GM21717 (cell line): Measurements from ENCODE around the gene LMTK2.
"Not testable (repeated sequence)": the region's sequence is repeated elsewhere in the genome, so short reads cannot be mapped to it uniquely, and the experiment has no call there.

Experiments used
- ATAC-seq: cut with Tn5 transposase; IDR thresholded peaks from one replicate; pipeline ENCODE4 v1.9.1; 2021; ENCODE audit warnings: mild to moderate bottlenecking, moderate library complexity; ENCODE audit not compliant: unreplicated experiment

The LMTK2 gene

DNA sequence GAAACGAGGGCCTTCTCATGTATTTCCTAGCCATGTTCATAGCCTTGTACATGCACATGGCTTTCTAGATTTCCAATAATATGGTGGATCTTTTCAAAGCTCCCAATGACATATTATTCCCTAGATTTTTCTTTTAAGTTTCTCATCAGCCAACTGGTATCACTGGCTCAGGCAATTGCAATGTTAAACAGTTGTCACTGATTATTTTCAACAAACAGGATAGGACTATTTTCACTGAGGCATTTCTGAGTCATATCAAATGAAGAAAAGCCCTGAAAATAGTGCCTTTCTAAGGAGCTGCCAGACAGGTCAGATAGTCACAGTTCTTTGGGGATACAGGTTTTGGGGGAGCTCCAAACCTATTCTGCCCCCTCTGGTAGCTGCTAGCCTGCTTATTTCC is 4.5 kb upstream of the LMTK2 start:
- ATAC-seq: no peak

DNA sequence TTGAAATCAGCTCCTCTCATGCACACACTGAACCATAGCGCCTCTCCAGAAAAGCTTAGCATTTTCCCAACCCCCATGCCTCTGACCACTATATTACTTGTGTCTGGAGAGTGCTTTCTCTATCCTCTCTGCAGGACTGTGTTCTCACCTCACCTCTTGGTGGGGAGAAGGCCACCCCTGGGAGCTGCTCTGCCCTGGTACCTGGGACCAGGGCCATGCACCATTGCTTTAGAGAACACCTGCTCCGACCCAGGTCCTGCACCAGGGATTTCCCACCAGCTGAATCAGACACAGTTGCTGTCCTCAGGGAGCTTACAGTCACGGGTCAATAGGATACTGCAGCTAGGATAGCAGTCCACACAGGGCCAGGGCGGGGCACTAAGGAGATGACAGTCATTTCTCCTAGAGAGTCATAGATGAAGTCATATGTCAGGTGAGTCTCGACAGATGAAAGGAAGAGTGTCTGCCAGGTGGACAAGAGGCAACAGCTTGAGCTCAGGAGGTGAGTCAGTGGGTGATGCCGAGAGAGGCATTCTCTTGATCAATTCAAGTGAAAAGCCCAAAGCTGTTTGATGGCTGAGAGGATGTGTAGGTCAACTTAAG is 619 bp upstream of the LMTK2 start:
- ATAC-seq: no peak

DNA sequence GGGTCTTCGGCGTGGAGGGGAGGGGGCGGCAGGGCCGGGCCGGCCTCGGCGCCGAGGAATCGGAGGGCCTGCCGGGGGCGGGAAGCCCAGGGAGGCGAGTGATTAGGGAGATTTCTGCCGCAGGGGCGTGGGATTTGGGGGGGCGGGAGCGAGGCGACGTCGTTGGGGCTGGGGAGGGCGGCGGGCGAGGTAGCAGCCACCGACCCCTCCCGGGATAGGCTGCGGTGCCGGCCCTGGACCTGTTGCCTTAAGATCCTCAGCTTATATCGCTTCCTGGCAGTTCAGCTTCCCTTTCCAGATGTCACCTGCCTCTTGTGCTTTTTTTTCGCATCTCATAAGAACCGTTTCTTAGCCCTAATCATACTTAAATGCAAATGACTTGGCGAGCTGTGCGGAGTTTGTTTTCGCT is 655 bp downstream of the LMTK2 start:
- ATAC-seq: no peak

DNA sequence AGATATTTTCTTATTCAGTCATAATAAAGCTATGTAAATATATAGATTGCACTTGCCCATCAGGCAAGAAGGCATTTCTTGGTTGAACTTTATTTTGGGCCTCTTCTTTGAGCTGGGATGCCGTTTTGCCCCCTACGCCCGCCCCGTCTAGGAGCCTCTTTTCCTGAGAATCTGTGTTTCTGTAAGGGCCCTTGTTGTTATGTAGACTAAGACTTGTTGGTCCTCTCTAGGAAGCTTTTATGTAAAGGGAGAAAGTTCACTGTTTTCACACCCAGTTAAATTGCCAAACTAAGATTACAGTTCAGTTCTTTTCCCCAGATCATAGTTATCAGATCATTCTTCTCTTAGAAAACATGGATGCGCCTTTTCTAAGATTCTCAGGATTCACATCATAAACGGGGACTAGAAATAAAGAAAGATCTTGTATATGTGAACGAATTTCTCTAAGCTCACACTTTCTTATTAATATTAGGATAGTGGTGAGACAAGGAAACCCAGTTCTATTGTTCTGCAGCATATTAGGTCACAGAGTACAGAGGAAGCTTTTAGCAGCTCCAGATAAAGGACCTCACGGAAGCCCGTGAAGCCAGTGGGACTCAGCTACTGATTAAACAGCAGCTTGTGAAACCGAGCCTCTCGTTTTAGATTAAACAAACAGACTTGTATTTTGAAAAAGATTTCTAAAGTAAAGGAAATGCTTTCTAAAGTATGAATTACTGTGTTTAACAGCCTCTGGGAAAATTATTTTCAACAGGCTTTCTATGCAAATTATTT is 3.8 kb downstream of the LMTK2 start:
- ATAC-seq: no peak

DNA sequence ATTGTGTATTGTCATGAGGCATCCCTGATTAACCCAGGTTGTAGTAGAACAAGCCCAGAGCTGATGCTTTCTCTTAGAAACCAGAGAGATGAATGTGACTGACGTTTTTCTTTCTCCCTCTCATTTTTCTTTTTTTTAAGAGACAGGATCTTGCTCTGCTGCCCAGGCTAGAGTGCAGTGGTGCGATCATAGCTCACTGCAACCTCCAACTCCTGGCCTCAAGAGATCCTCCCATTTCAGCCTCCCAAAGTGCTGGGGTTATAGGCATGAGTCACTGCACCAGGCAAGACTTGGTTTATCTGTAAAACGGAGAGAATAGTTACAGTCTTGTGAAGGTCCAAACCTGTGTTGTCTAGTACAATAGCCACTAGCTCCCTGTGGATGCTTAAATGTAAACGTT is 5.4 kb downstream of the LMTK2 start:
- no peak for ATAC-seq

DNA sequence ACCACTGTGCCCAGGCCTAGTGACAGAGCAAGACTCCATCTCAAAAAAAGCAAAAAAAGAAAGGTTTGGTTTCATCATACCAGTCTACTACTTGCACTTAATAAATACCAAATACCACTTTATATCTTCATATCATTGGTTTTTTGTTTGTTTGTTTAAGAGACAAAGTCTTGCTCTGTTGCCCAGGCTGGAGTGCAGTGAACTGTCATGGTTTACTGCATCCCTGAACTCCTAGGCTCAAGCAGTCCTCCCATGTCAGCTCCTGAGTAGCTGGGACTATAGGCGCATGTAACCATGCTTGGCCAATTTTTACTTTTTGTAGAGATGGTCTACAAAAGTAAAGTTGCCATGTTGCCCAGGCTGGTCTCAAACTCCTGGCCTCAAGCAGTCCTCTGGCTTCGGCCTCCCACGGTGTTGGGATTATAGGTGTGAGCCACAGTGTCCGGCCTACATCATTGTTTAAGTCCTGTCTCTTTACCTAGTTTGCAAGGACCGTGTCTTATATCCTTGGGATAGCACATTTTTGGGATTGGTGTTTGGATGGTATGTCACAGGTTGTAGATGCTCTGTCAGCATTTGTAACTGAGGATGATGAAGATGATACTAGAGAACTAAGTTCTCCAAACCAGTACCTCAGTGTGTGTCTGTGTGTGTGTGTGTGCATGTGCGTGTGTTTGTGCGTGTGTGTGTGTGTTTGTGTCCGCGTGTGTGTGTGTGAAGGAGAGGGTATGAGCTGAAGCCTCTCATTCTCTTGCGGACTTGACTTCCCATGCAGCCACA is 9.3 kb downstream of the LMTK2 start:
- ATAC-seq: no peak

DNA sequence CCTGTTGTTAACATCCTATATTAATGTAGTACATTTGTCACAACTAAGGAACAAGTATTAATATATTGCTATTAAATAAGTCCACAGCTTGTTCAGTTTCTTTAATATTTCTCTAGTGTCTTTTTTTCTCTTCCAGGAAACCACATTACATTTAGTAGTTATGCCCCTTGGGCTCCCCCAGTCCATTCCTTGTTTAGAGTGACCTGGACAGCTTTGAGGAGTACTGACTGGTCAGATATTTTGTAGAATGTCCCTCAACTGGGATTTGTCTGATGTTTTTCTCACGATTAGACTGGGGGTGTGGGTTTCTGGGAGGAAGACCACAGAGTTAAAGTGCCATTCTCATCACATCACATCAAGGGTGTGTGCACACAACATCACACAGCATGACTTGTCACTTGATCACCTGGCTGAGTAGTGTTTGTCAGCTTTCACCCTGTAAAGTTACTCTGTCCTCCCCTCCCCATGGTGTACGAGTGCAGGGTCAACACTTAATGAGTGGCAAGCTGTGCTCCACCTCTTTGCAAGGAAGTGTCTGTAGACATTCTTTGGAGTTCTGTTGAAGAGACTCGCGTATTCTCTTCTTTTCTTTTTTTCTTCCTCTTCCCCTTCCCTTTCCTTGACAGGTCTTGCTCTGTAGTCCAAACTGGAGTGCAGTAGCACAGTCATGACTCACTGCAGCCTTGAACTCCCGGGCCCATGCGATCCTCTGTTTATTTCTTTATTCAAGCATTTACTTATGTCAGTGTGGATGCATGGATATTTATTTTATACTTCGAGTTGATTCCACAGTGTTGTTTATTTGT is 10.2 kb downstream of the LMTK2 start:
- no peak for ATAC-seq

DNA sequence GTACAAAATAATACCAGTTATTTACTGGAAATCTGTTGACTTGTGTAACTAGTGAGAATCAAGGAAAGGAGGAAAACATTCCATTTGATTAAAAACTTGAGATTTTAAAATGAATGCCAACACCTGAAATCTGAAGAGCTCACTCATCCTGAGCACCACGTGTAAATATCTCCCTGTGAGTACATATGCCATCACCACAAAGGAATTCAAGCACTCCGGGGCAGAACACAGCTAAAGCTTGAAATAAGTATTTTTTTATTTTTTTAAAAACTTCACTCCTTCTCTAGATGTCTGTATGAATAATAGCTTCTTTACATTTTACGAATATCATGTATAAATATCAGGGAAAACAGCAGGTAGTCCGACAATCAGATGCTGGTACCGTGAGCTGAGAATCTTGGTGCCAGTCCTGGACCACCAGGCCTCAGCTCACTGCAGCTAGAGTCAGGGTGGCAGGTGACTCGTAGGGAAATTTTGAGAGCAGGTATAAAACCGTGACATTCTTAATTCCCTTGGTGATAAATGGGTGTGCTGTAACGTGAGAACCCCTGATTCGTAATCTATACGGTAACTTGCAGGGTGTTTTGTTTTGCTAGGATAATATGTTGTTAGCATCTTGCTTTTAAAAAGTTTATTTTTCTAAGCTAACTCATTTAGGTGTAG is 12.7 kb downstream of the LMTK2 start:
- no peak for ATAC-seq

DNA sequence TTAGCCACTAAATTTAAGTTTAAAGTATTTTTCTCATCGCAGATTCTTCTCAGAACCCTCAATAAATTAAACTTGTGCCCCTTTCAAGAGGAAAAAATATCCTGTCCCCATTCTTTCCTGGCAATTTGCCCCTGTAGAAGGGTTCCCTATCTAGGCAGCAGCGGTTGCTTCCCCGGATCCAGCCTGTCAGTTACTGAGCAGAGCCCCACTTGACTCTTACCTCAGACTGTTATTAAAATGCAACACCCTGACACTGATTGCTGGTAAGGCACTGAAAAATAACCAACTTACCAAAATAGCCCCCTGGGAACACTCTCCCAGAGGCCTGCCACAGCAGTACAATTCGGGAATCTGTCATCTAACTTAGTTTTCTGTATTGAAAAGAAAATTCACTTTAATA is 13.9 kb downstream of the LMTK2 start:
- ATAC-seq: no peak

DNA sequence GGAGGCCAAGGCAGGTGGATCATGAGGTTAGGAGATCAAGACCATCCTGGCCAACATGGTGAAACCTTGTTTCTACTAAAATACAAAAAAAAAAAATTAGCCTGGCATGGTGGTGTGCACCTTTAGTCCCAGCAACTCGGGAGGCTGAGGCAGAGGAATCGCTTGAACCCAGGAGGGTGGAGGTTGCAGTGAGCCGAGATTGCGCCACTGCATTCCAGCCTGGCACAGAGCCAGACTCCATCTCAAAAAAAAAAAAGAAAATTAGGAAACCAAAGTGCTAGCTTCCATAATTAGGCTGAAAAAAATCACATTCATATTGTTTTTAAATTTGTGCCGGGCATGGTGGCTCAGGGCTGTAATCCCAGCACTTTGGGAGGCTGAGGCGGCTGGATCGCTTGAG is 14.7 kb downstream of the LMTK2 start:
- ATAC-seq: not testable (repeated sequence)

DNA sequence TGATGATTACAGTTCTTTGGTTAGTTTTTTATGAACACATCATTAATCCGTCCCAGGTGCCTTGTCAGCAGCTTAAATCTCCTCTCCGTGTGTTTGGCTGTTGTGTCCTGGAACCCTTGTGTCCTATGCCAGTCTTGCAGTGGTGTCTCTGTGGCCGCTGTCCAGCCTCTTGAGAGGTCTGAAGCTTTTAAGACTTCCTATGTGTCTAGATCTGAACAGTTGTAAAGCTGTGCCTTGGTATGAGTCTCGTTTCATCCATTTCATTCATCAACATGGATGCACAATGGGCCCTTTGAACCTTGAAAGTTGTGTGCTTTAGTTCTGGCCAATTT is 16.7 kb downstream of the LMTK2 start:
- no peak for ATAC-seq

DNA sequence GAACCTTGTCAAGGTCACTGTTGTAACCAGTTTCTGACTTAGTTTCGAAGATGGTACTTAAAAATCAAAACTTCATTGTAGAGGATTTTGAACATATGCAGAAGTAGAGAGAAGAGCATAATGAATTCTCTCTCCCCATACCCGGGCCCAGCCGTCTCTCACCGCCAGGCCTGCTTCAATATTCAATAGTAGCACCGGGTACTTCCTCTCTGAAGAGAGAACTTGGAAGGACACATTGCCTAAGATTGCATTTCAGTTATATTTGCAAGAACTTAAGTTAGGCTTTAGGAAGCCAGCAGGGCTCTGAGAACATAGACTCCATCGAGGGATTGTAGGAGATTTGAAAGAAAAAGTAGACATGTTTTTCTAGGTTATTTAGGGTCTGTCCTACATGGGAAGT is 19.1 kb downstream of the LMTK2 start:
- ATAC-seq: no peak

DNA sequence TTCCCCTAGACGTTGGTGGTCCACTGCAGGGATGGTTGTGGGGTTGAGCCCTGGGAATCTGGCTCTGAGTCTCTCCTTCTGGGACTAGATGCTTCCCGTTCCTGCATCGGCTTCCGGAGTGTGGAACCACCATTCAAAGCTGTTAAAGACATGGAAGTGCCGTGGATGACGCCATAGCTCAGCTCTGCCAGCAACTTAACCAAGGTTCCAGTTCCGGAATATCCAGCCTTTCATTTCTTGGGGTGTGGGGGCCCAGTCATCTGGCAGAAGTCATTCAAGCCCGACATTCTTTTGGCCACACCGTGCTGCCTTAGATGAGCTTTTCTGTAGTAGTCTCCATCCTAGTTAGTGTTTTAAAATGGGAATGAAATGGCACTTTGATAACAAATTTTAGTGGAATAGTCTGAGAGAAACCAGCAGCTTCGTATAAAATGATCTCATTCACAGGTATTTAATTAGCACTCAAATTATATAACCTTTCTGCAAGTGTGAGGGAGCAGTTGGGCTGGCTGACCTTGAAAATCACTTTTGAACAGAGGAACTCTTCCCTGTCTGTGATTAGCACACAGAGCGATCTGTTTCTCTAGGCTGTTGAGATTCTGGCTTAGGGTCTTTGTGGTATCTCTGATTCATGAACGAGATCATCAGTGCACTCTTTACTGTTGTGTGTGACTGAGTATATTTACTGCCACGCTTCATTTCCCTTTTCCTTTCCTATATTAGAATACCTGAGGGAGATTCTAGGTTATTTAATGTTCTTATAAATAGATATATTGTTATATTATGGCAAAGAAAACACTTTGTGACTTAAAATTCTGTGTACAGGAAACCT is 19.9 kb downstream of the LMTK2 start:
- ATAC-seq: no peak

DNA sequence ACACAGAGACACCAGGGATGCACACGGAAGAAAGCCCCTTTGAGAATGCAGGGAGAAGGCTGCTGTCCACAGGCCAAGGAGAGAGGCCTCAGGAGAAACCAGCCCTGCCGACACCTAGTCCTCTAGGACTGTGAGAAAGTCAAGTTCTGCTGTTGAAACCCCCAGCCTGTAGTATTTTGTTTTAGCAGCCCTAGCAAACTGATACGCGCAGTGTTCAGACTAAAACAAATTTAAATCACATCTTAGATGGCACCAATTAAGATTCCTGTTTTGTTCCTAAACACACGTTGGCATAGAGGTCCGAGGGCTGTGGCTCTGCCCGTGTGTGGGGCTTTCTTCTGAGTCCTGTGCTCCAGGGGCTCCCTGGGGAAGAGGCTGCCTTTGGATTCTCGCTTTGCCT is 21.7 kb downstream of the LMTK2 start:
- ATAC-seq: no peak

DNA sequence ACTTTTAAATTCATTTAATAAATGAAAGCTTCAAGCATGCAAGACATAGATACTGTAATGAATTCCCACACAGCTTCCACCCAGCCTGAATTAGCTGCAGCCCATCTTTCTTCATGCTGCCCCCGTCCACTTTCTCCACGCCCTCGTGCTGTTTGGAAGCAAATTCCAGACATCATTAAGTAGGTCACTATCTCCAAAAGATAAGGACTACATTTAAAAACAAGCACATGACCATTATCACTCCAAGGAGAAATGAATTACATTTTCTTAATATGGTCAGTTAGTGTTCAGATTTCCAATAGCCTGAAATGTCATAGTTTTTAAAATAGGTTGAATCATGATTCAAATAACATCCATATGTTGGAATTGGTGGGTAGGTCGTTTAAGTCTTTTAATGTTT is 24.3 kb downstream of the LMTK2 start:
- no peak for ATAC-seq

DNA sequence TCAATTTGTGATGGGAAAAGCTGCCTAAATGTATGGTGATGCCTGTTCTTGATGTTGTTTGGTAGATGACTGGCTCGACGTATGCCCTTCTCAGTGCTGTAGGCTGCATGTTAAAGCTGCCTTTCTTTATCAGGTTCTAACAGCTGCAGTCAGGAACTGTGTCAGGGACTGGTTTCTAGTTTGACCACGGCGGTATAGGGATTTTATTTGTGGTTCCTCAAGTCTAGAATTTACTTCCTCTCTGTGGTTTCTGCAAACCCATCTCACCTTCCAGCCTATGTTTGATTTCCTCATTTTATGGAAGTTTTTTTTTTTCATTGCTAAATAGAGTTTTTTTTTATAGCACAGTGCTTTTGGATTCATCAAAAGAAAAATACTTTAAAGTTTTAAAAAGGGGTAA is 26.5 kb downstream of the LMTK2 start:
- ATAC-seq: peak; percentile 77

DNA sequence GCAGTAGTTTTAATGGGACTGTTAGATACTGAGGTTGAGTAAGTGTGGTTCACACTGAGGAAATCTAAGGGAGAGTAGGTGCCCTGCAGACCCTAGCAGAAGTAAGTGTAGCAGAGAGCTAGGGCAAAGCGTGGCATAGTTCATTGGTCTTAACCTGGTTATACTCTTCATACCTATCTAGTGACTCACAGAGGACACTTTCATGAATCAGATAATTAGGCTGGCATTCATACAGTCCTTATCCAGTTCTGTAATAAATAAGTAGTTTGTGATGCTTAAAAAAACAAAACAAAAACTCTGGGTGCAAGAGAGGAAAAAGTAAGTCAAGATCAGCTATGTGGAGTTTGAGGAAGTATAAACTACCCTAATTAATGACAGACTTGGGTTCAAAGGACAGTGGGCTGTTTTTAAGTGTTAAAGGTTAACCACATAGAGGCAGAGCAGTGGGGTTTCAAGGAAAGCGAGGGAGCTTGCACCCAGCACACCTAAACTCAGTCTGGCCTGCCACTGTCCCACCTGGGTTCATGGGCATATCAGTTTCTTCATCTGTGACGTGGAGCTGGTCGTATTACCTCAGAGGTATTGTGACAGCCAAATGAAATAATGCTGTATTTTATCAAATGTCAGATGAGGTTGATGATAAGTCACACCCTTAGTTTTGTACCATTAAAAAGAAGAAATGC is 27.1 kb downstream of the LMTK2 start:
- peak; percentile 15 for ATAC-seq

DNA sequence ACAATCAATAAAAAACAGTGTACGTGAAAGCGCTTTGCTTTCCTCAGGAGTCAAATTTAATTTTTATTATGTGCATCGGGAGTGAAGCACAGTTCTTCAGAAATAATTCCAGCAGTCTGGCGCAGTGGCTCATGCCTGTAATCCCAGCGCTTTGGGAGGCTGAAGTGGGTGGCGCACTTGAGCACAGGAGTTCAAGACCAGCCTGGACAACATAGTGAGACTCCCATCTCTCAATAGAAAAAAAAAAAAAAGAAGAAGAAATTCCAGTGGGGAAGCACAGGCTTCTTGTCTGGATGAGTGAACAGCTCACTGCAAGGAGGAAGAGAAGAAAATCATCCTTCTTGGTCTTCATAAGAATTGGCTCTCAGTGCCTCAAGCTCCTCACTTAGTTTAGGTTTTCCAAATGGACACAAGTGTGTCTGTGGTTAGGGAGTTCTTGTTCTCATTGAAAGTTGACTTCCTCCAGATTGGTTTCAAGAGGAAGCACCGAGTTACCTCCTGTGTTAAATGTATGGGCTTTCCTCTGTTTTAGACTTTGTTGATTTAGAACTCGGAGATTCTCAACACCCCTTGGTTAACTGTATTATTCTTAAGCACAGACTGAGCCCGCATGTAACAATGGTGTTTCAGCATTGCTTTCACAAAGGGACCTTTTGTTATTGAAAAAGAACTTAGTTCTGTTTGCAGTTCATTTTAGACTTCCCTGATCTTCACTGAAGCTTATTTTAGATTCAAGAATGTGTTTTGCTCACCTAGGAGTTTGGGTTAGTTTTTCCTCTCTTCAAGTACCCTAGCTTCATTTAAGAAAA is 28.0 kb downstream of the LMTK2 start:
- ATAC-seq: no peak

DNA sequence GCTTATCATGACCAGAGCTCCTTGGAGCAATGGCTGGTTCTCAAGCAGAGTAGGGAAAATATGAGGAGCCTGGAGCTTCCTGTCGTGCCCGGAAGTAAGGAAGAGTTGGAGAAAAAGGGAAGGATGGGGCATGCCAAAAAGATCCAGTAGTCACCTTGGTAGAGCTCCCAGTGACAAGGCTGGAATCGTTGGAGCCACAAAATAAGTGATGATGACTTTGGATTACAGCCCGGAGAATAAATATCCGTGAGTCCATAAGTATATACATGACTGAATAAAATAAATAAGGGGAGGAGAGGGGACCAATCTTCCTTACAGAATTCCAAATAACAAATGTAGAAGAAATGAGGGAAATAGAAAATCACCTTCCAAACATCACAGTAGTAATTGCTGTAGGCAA is 29.3 kb downstream of the LMTK2 start:
- ATAC-seq: no peak
